HG03108 (cell line): Measurements from ENCODE around the gene FRG2.
"Not testable (repeated sequence)": the region's sequence is repeated elsewhere in the genome, so short reads cannot be mapped to it uniquely, and the experiment has no call there.

Experiments used
- ATAC-seq: cut with Tn5 transposase; IDR thresholded peaks from one replicate; pipeline ENCODE4 v1.9.1; 2021; ENCODE audit warnings: moderate library complexity; ENCODE audit not compliant: unreplicated experiment

The FRG2 gene

GRCh38 chr4:190016369-190017289 lies 10.4 kb downstream of the FRG2 start:
- ATAC-seq: no peak

GRCh38 chr4:190015538-190016368 lies 11.3 kb downstream of the FRG2 start:
- ATAC-seq: no peak

GRCh38 chr4:190014771-190015537 lies 12.1 kb downstream of the FRG2 start:
- peak; percentile 67 for ATAC-seq

- ATAC-seq: not testable (repeated sequence)
Measured at GRCh38 chr4:189989941-189990340, 37.1 kb downstream of the FRG2 start.

GRCh38 chr4:189988877-189989431 lies 38.1 kb downstream of the FRG2 start:
- no peak for ATAC-seq

GRCh38 chr4:189985651-189986243 lies 41.3 kb downstream of the FRG2 start:
- ATAC-seq: not testable (repeated sequence)

GRCh38 chr4:189984661-189985060 lies 42.4 kb downstream of the FRG2 start:
- not testable (repeated sequence) for ATAC-seq

- not testable (repeated sequence) for ATAC-seq
Measured at GRCh38 chr4:189983916-189984526, 43.0 kb downstream of the FRG2 start.

GRCh38 chr4:189981970-189982369 lies 45.1 kb downstream of the FRG2 start:
- ATAC-seq: no peak

- ATAC-seq: not testable (repeated sequence)
Measured at GRCh38 chr4:189980292-189980691, 46.8 kb downstream of the FRG2 start.

- ATAC-seq: no peak
Measured at GRCh38 chr4:189979196-189980047, 47.6 kb downstream of the FRG2 start.
